Karpas-422 (cell line): ENCODE results near the gene CFAP161. TPM values are rescaled to one million over a fixed set of nuclear protein-coding genes. Genes with fewer than 3 reads are reported as not detected.

ENCODE experiments used
- DNase-seq: peaks from one replicate; pipeline ENCODE4 v3.0.0-alpha.2; 2015
- H2AFZ ChIP-seq: fragments of 200-600 bp; sonication (generic); 2 replicates; pipeline ENCODE4 v1.6.1; 2014; ENCODE audit warnings: antibody characterized with exemption, low read length, mixed read lengths
- H3K27ac ChIP-seq: fragments of 200-600 bp; sonication (generic); 2 replicates; pipeline ENCODE4 v1.5.1; 2014; ENCODE audit warnings: mild to moderate bottlenecking, low read length, moderate library complexity
- H3K27me3 ChIP-seq: fragments of 200-600 bp; sonication (generic); 2 replicates; pipeline ENCODE4 v1.6.1; 2014; ENCODE audit warnings: low read length, mixed read lengths
- H3K36me3 ChIP-seq: fragments of 200-600 bp; sonication (generic); 2 replicates; pipeline ENCODE4 v1.6.1; 2014; ENCODE audit warnings: low read length, mixed read lengths; ENCODE audit not compliant: insufficient read depth
- H3K4me1 ChIP-seq: fragments of 200-600 bp; sonication (generic); 2 replicates; pipeline ENCODE4 v1.6.1; 2014; ENCODE audit warnings: mild to moderate bottlenecking, low read length, mixed read lengths
- H3K4me2 ChIP-seq: fragments of 200-600 bp; sonication (generic); 2 replicates; pipeline ENCODE4 v1.6.1; 2014; ENCODE audit warnings: low read length, low read depth, mild to moderate bottlenecking; ENCODE audit not compliant: poor library complexity, severe bottlenecking
- H3K4me3 ChIP-seq: fragments of 200-600 bp; sonication (generic); 2 replicates; pipeline ENCODE4 v1.5.1; 2014; ENCODE audit warnings: mild to moderate bottlenecking, antibody characterized with exemption, low read length, mixed read lengths
- H3K79me2 ChIP-seq: fragments of 200-600 bp; sonication (generic); 2 replicates; pipeline ENCODE4 v1.6.1; 2014; ENCODE audit warnings: mild to moderate bottlenecking, low read length, mixed read lengths
- H3K9ac ChIP-seq: fragments of 200-600 bp; sonication (generic); 2 replicates; pipeline ENCODE4 v1.6.0; 2014; ENCODE audit warnings: low read length
- H3K9me2 ChIP-seq: fragments of 200-600 bp; sonication (generic), shearing (Covaris generic); replicated peaks from 2 replicates; pipeline ENCODE4 v1.6.0; 2014; ENCODE audit warnings: mild to moderate bottlenecking, low read length, moderate library complexity; ENCODE audit not compliant: insufficient read depth
- H3K9me3 ChIP-seq: fragments of 300-700, 200-600 bp; sonication (generic); 2 replicates; pipeline ENCODE4 v1.6.1; 2014; ENCODE audit warnings: low read length, mixed read lengths
- H4K20me1 ChIP-seq: fragments of 200-600 bp; sonication (generic); 2 replicates; pipeline ENCODE4 v1.6.1; 2014; ENCODE audit warnings: mild to moderate bottlenecking, antibody characterized with exemption, low read length, low read depth; ENCODE audit not compliant: insufficient read depth
- total RNA-seq: library from RNA; depleted of rRNA; stranded (reverse); fragments of >200 nt; shearing (Covaris generic); gene quantifications from 2 replicates; pipeline ENCODE4 v1.2.3, GENCODE V29; 2014; ENCODE audit warnings: low replicate concordance; rRNA removed

Gene CFAP161
- total RNA-seq, 1 experiment from 2014 or later: 0.11 TPM

- Histone ChIP-seq H3K79me2 (no peaks in the 10 kb centered on the region), H3K9ac (no peak overlapping the region), H3K9me2 (no peaks in the 10 kb centered on the region), H2AFZ (no peak overlapping the region), H3K9me3 (no peaks in the 10 kb centered on the region), H3K4me3 (no peak overlapping the region), H3K4me1 (no peaks in the 10 kb centered on the region), H3K27ac (no peak overlapping the region), H3K4me2 (no peak overlapping the region), H3K27me3 (no peaks in the 10 kb centered on the region), H3K36me3 (no peaks in the 10 kb centered on the region), H4K20me1 (no peaks in the 10 kb centered on the region)
- no peak for DNase-seq
Observed at GRCh38 chr15:81197688-81198281, 63.7 kb downstream of the CFAP161 start.

Other genes with a start within 250 kb of the CFAP161 start
- gene MESD, start 144.5 kb upstream of the CFAP161 start, total RNA-seq: 10.9 and 13.7 TPM in 2 replicates
- 5.4 and 12.8 TPM in 2 replicates for gene TLNRD1, start 133.3 kb upstream of the CFAP161 start, total RNA-seq
- 3.3 and 4.4 TPM in 2 replicates for gene IL16, start 62.6 kb downstream of the CFAP161 start, total RNA-seq
- 0.22 and 0.87 TPM in 2 replicates for gene STARD5, start 189.9 kb downstream of the CFAP161 start, total RNA-seq
- gene TMC3, start 239.9 kb downstream of the CFAP161 start, total RNA-seq: not detected in 2 replicates